Measurements from ENCODE around the gene TNRC18.
"Not testable (repeated sequence)": the region's sequence is repeated elsewhere in the genome, so short reads cannot be mapped to it uniquely, and the experiment has no call there.

DNA sequence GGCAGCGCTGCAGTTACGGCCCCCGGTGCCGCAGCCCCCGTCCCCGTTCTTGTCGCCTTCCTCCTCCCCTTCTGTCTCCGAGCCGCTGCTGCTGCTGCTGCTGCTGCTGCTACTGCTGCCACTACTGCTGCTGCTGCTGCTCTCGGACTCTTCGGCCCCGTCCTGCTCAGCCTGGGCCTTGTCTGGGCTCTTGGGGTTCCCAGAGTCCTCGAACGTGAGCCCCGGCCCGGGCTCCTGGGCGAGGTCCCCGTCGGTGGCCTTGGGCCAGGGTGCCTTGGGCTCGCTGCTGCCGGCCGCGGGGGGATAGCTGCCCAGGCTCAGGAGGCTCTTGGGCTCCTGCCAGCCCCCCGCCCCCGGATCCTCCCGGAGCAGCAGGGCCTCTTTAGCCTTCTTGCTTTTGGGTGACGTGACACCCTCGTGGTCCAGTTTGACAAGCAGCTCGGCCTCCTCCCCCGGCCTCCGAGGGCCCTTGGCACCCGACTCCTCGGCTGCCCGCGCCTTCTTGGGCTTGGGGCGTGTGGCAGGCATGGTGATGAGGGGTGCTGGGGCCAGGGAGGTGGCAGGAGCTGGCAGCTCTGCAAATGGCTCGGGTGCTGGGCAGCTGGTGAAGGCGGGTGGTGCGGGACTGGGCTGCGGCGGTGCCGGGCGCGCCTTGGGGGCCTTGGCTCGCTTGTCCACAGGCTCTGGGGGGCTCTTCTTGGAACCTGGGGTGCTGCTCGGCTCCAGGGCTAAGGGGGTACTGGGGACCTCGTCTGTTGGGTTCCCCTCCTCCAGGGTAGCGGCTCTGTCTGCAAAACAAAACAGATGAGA lies 110.4 kb downstream of the TNRC18 start:
- TF ChIP-seq, protein P1, sequence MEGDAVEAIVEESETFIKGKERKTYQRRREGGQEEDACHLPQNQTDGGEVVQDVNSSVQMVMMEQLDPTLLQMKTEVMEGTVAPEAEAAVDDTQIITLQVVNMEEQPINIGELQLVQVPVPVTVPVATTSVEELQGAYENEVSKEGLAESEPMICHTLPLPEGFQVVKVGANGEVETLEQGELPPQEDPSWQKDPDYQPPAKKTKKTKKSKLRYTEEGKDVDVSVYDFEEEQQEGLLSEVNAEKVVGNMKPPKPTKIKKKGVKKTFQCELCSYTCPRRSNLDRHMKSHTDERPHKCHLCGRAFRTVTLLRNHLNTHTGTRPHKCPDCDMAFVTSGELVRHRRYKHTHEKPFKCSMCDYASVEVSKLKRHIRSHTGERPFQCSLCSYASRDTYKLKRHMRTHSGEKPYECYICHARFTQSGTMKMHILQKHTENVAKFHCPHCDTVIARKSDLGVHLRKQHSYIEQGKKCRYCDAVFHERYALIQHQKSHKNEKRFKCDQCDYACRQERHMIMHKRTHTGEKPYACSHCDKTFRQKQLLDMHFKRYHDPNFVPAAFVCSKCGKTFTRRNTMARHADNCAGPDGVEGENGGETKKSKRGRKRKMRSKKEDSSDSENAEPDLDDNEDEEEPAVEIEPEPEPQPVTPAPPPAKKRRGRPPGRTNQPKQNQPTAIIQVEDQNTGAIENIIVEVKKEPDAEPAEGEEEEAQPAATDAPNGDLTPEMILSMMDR (conservative IDR thresholded peaks at IDR 0.05; ENCODE audit: low read length), result not testable (repeated sequence)
- not testable (repeated sequence) for TF ChIP-seq EZH2phosphoT487 (IDR thresholded peaks at IDR 0.05; ENCODE audit: borderline replicate concordance)
